GM12878 (cell line): ENCODE measurements around the gene CTAGE9. TPM values are rescaled to one million over a fixed set of nuclear protein-coding genes. Genes with fewer than 3 reads are reported as not detected.
"Not testable (repeated sequence)": the region's sequence is repeated elsewhere in the genome, so short reads cannot be mapped to it uniquely, and the experiment has no call there.

Experiments used
- ATAC-seq: fragments of 200-7000 bp; cut with Tn5 transposase; 3 replicates; pipeline ENCODE4 v1.9.1; 2020; ENCODE audit warnings: mild to moderate bottlenecking, moderate library complexity
- Bru-seq: library from RNA; stranded (reverse); fragments of 400-500 nt; gene quantifications from one replicate; lab custom pipeline; 2021; lab: Mats Ljungman, UMichigan
- BruChase-seq, 2 experiments: library from RNA; stranded (reverse); fragments of 400-500 nt; gene quantifications; one replicate each; lab custom pipeline; 2021; lab: Mats Ljungman, UMichigan
- BruUV-seq: library from RNA; stranded (reverse); fragments of 400-500 nt; replicated peaks from 2 replicates; lab custom pipeline; 2021; lab: Mats Ljungman, UMichigan
- CTCF ChIA-PET: fragments of 300-600 bp; sonication (Branson Sonifier 250); formaldehyde crosslinking; extraction: SDS; loops from one replicate; lab custom pipeline; 2021; ENCODE audit warnings: inconsistent platforms; lab: Yijun Ruan, JAX
- POLR2A ChIA-PET: fragments of 350-600 bp; formaldehyde crosslinking; extraction: SDS; loops from one replicate; lab custom pipeline; 2021; ENCODE audit warnings: inconsistent platforms; lab: Charles Lee
- RAD21 ChIA-PET: fragments of 300-600 bp; sonication (Branson Sonifier 250); formaldehyde crosslinking; loops from one replicate; lab custom pipeline; 2023; ENCODE audit warnings: antibody characterized with exemption; ENCODE audit not compliant: unreplicated experiment; lab: Charles Lee
- SMC1A ChIA-PET: fragments of 300-600 bp; sonication (Branson Sonifier 250); formaldehyde crosslinking; loops from one replicate; lab custom pipeline; 2023; ENCODE audit not compliant: unreplicated experiment, uncharacterized antibody; lab: Charles Lee
- DNase-seq: peaks from one replicate; pipeline ENCODE4 v3.0.0-alpha.2; 2011; ENCODE audit warnings: low read depth, low spot score
- FAIRE-seq: peaks from 3 replicates; lab custom pipeline; 2011; peaks lifted over from hg19 to GRCh38; lab: Jason Lieb, UNC
- H2AFZ ChIP-seq: 2 replicates; pipeline ENCODE4 v1.6.0; 2011; ENCODE audit warnings: low read depth, low read length, control low read depth; ENCODE audit not compliant: control insufficient read depth
- H3K27ac ChIP-seq: 2 replicates; pipeline ENCODE4 v1.5.1; 2011; ENCODE audit warnings: control low read depth; ENCODE audit not compliant: control insufficient read depth, insufficient read depth
- H3K27me3 ChIP-seq, 2 experiments: replicated peaks in 1 of 2; 2 replicates each; pipeline versions ENCODE4 v1.6.0 to v1.6.1; 2011; ENCODE audit warnings: low read length in 1 of 2; ENCODE audit not compliant: control insufficient read depth in 2 of 2, insufficient read depth in 2 of 2
- H3K36me3 ChIP-seq, 2 experiments: 2 replicates each; pipeline ENCODE4 v1.5.1; 2011; ENCODE audit warnings: low read length in 1 of 2; ENCODE audit not compliant: control insufficient read depth in 2 of 2, insufficient read depth in 2 of 2
- H3K4me1 ChIP-seq: 2 replicates; pipeline ENCODE4 v1.6.1; 2011; ENCODE audit warnings: mild to moderate bottlenecking, low read length, moderate library complexity, mixed read lengths; ENCODE audit not compliant: control insufficient read depth, insufficient read depth
- H3K4me2 ChIP-seq: 2 replicates; pipeline ENCODE4 v1.6.0; 2011; ENCODE audit warnings: control low read depth; ENCODE audit not compliant: control insufficient read depth, insufficient read depth
- H3K4me3 ChIP-seq: fragments of 200-600 bp; sonication (generic); 2 replicates; pipeline ENCODE4 v1.5.1; 2016
- H3K79me2 ChIP-seq: 2 replicates; pipeline ENCODE4 v1.6.0; 2011; ENCODE audit warnings: low read length; ENCODE audit not compliant: control insufficient read depth, insufficient read depth
- H3K9ac ChIP-seq: 2 replicates; pipeline ENCODE4 v1.8.0; 2011; ENCODE audit warnings: low read length, control low read depth, mixed read lengths; ENCODE audit not compliant: control insufficient read depth, insufficient read depth
- H3K9me3 ChIP-seq: replicated peaks from 3 replicates; pipeline ENCODE4 v1.5.1; 2011; ENCODE audit warnings: mild to moderate bottlenecking, low read length; ENCODE audit not compliant: control insufficient read depth, insufficient read depth
- H4K20me1 ChIP-seq: 2 replicates; pipeline ENCODE4 v1.6.0; 2011; ENCODE audit not compliant: control insufficient read depth, insufficient read depth
- WGBS: methylation state at CpG from one replicate; pipeline ENCODE4 v1.1.6; 2016; ENCODE audit warnings: low lambda C conversion rate; ENCODE audit not compliant: insufficient replicate concordance, insufficient coverage; ENCODE audit errors: missing lambda C conversion rate; 5-methylcytosine and 5-hydroxymethylcytosine counted together
- in situ Hi-C: fragments of 300-500 bp; cut with MboI; formaldehyde crosslinking; loops from 9 replicates; pipeline ENCODE4 v1.14.3; 2018; ENCODE audit warnings: mixed read lengths
- intact Hi-C: fragments of 100-400 bp; cut with micrococcal nuclease; formaldehyde crosslinking; loops from one replicate; pipeline ENCODE4 v1.14.2; 2022; ENCODE audit not compliant: unreplicated experiment
- long read RNA-seq, 2 experiments: library from polyadenylated mRNA; unstranded; transcript quantifications; one replicate each; pipeline ENCODE4 v2.0.0, GENCODE V29; 2019 to 2020
- polyA minus RNA-seq, 3 experiments: library from RNA; depleted of rRNA, polyadenylated mRNA; stranded (reverse); fragments of >200 nt; gene quantifications; 2 replicates each; pipeline ENCODE4 v1.2.3, GENCODE V29; 2011
- polyA plus RNA-seq, 11 experiments: library from polyadenylated mRNA; depleted of rRNA in 4 of 11; unstranded in 6 of 11; stranded (reverse) in 5 of 11; fragments of >200 nt; fragmentation: Nextera tagmentation in 4 of 11; fragmentation: Illumina TruSeq in 1 of 11; extraction: Ambion mirVana in 4 of 11; extraction: Trizol in 1 of 11; gene quantifications; 1 replicate in 1 of 11; 2 replicates in 10 of 11; pipeline versions ENCODE4 v1.2.1 to v1.2.3, GENCODE V29; 2011 to 2016; ENCODE audit warnings: inconsistent platforms in 2 of 11, missing spikeins in 2 of 11, low read depth in 1 of 11
- total RNA-seq, 4 experiments: library from RNA; depleted of rRNA in 3 of 4; stranded (reverse); fragments of >200 nt in 3 of 4; fragmentation: Illumina TruSeq in 1 of 4; extraction: Trizol in 1 of 4; gene quantifications; 2 replicates each; pipeline versions ENCODE4 v1.2.1 to v1.2.3, GENCODE V29; 2013 to 2021

Gene CTAGE9, protein sequence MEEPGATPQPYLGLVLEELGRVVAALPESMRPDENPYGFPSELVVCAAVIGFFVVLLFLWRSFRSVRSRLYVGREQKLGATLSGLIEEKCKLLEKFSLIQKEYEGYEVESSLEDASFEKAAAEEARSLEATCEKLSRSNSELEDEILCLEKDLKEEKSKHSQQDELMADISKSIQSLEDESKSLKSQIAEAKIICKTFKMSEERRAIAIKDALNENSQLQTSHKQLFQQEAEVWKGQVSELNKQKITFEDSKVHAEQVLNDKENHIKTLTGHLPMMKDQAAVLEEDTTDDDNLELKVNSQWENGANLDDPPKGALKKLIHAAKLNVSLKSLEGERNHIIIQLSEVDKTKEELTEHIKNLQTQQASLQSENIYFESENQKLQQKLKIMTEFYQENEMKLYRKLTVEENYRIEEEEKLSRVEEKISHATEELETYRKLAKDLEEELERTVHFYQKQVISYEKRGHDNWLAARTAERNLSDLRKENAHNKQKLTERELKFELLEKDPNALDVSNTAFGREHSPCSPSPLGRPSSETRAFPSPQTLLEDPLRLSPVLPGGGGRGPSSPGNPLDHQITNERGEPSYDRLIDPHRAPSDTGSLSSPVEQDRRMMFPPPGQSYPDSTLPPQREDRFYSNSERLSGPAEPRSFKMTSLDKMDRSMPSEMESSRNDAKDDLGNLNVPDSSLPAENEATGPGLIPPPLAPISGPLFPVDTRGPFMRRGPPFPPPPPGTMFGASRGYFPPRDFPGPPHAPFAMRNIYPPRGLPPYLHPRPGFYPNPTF
- not detected in 2 replicates for total RNA-seq (2013; cell fraction: nucleolus; rRNA removed)
- total RNA-seq (2014; rRNA removed) (0.06 TPM in 1 of 2 replicates, not detected in the other), total RNA-seq (2014; rRNA removed; fragmentation: Illumina TruSeq; extraction: Trizol) (not detected in 2 replicates), total RNA-seq (2021) (not detected in 2 replicates), polyA plus RNA-seq (2011; rRNA removed) (not detected in 2 replicates), polyA plus RNA-seq (2014; fragmentation: Illumina TruSeq; extraction: Trizol) (not detected in 2 replicates), polyA plus RNA-seq (2014; fragmentation: Nextera tagmentation; extraction: Ambion mirVana) (not detected), polyA plus RNA-seq (2014; rRNA removed) (not detected in 2 replicates), polyA plus RNA-seq (2016; fragmentation: Nextera tagmentation; extraction: Ambion mirVana) (not detected), polyA minus RNA-seq (2011; rRNA and poly(A)+ RNA removed) (not detected in 2 replicates), Bru-seq, nascent RNA (percentile 8 among the genes with signal in this experiment), BruChase-seq, experiment 1, labeled RNA remaining after a 6-hour chase (not detected), BruChase-seq, experiment 2, labeled RNA remaining after a 2-hour chase (not detected)
- polyA plus RNA-seq (2011; ENCODE audit: low read depth), result 0.12 TPM
- polyA plus RNA-seq (2011; cell fraction: cytosol; rRNA removed), result not detected in 2 replicates
- not detected in 2 replicates for polyA plus RNA-seq (2011; cell fraction: nucleus; rRNA removed)
- polyA plus RNA-seq (2012), result not detected in 2 replicates
- polyA minus RNA-seq (2011; cell fraction: cytosol; rRNA and poly(A)+ RNA removed), result not detected in 2 replicates
- not detected in 2 replicates for polyA minus RNA-seq (2011; cell fraction: nucleus; rRNA and poly(A)+ RNA removed)
- long read RNA-seq, experiment 1, result 0 reads
- long read RNA-seq, experiment 2, result 0 reads

DNA sequence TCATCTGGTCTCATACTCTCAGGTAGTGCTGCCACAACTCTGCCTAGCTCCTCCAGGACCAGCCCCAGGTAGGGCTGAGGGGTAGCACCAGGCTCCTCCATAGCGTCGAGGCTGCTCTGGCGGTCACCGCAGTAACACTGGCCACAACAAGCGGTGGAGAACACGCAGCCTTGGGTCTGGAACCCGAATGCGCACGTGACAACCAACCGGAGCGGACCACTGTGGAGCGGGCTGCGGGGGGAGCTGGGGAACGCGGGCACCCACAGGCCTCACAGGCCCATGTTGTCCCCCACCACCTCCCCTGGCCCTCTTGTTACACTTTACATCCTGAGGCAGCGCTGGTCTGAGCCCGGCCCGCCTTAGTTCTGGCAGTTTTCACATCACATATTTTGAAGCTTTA, at the start of gene CTAGE9:
CTAGE9 (minus strand) TSS at position 101 of the 400 bp plus-strand sequence; CDS start at position 101, 0 bp downstream.
- H3K4me2 ChIP-seq, POLR2A ChIA-PET, H3K27ac ChIP-seq, H3K4me1 ChIP-seq, ATAC-seq, SMC1A ChIA-PET, H3K9me3 ChIP-seq, intact Hi-C loops, H3K79me2 ChIP-seq, CTCF ChIA-PET, BruUV-seq, H3K27me3 ChIP-seq, FAIRE-seq, H3K9ac ChIP-seq, H4K20me1 ChIP-seq, DNase-seq, H2AFZ ChIP-seq, RAD21 ChIA-PET, H3K4me3 ChIP-seq, H3K36me3 ChIP-seq, in situ Hi-C loops: not testable (repeated sequence)
- WGBS, result 63% methylated on average over 3 of the region's 18 CpGs
